NCI-H1694 (cell line): Measurements from ENCODE around the gene NCOA5.

Experiments used
- DNase-seq: peaks from one replicate; lab custom pipeline; 2025; lab: John Stamatoyannopoulos, UW

NCOA5 gene

DNA sequence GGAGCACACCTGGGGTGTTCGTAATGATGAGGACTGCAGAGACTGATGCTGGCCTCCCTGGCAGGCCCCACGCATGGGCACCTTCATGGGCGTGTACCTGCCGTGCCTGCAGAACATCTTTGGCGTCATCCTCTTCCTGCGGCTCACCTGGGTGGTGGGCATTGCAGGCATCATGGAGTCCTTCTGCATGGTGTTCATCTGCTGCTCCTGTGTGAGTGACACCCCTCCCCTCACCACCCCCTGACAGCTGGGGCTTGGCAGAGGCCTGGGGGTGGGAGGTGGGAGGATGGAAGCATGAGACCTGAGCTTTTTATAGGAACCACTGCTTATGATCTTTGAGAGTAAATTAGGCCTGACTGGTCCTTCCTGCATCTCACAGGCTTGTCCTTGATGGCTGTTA is 54.0 kb downstream of the NCOA5 start:
- DNase-seq, result no peak

DNA sequence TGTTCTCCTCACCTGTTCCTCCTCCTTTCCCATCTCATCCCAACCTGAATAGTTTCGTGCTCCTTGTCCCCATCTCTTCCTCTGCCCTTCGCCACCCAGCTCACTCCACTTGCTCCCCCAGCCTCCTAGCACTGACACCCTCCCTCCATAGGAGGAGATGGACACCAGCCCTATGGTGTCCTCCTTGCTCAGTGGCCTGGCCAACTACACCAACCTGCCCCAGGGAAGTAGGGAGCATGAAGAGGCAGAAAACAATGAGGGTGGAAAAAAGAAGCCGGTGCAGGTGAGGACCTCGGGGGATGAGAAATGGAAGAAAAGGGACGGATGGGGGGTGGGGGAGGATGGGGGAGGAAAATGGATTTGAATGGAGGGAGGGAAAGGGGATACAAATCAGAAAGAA is 54.5 kb downstream of the NCOA5 start:
- no peak for DNase-seq

DNA sequence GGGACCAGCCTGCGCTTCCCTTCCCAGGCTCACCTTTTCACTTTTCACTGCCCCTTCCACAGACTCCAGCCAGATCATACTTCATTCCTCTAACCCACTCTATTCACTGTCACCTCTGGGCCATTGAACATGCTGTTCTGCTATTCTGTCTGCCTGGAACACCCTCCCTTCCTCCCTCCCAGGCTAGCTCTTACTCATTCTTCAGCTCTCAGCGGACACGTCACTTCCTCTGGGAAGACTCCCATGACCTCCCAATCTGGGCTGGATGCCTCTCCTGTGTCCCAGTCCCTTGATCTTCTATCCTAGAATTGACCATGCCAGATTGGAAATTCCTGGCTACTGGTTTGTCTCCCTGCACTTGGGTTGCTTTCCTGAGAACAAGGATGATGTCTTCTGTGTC is 55.7 kb downstream of the NCOA5 start:
- DNase-seq, result no peak

DNA sequence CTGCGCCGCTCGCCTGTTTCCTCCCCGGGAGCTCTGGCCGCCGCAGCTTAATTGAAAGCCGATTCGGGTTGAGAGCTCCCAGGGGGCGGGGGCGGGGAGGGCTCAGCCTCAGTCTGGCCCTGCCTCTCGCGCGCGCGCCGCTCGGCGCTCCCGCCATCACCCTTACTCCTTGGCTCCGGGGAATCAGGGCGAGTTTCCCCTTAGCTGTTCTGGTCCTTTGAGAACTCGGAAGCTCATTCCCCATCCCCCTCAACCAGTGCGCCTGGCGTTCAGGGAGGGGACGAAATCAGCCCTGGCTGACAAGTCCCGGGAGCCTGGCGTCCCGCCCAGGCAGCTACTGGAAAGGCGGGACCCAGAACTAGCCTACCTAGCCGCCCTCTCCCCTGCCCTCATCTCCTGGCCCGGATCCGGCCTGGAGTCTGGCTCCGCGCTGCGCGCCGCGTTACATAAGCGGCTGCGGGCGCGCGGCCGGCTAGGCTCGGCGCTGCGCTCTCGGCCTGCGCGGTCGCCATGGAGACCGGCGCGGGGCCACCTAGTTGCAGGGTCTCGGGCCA is 58.0 kb downstream of the NCOA5 start:
- peak; percentile 74 for DNase-seq

DNA sequence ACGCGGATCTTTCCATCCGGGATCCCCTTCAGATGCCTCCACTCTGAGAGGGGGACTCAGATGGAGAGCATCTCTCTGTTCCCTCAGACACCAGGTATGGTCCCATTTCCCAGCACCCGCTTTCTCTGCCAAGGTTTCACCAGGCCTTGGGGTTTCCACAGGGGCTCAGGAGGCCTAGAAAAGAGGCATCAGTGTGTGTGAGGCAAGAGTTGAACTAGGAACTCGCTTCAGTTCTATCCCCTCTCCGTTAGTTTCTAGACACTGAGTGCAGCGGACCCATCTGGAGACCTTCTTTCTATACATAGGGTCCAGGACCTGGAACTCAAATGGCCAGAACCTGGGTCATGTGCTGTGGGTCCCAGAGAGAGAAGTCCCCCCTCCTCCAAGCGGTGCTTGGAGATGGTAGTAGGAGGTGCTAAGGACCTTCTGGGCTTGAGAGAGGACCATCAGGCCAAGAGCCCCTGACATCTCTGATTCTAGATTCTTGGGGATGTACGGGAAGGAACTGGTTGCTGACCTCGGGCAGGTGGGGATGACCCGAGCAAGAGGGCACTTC is 58.7 kb downstream of the NCOA5 start:
- DNase-seq, result no peak

DNA sequence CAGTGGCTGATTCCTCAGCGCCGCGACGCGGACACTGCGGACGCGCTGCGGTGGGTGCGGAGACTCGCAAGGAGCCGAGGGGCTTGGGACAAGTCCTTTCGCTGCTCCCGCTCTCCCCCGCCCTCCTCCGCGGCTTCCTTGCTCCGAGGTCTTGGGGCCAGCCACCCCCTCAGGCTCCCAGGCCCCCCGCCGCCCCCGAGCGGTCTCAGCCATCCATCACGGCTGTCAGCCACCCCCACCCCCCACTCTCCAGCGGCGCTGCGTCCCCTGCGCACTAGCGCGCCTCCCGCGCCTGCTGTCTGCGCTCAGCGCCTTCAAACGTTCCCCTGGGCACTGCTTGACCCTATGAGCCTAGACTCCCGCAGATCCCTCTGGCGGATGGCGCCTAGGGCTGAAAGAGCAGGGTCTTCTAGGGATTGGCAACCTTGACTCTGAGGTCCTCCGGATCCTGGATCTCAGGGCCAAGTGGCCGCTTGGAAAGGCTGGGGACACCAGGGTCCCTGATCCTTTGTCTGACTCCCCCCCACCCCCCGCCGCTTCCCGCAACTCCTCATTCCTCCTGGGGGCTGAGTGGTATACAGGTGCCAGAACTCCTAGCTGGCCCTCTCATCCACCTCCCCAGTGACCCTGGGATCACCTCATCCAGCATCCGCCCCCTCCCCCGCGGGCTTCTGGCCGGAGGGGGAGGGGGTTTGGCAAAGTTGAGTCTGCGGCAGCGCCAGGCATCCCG is 59.3 kb downstream of the NCOA5 start:
- DNase-seq, result no peak

DNA sequence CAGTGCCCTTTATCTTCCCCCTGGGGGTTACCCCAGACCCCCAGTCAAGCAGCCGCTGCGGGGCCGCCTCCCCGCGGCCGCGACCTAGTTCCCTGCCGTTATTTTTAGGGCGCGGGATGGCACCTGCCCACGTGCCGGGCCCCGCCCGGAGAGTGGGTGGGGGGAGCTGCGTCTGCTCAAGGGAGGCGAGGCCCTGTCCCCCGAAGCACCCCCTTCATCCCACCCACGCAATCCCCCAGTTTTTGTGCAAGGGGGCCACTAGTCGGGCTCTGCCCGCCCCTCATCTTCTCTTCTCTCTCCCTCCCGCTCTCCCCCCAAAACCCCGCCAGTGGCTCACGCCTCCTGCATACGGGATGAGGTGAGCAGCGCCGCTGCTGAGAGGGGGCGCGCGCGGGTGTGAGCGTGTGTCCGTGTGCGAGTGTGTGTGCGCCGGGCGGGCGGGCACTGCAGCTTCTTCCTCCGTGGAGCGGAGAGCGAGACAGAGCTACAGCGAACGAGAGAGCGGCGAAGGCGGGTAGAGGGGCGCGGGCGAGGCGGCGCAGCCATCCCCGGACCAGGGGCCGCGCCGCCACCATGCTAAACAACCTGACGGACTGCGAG is 60.9 kb downstream of the NCOA5 start, which contains the start of gene SLC12A5:
Gene SLC12A5, plus strand, starts transcription at position 444 of the 600 bp plus-strand sequence. Its CDS starts 130 bp downstream, at position 574.
- no peak for DNase-seq

DNA sequence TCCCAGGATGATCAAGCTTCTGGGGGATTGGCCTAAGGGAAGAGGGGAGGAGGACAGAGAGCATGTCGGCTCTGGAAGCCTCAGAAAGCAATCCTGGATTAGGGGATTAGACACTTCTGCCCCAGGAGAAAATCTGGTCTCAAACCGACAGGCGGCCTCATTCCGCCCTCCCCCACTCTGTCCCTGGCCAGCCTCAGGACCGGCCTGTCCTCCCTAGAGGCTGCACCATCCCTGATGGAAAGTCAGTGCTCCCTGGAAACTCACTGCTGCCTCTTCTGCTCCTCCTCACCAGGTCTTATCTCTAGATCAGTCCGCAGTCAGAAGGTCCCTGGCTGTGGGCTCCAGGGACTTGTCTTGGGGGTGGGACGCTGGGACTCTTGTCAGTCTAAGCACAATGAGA is 61.7 kb downstream of the NCOA5 start:
- no peak for DNase-seq

DNA sequence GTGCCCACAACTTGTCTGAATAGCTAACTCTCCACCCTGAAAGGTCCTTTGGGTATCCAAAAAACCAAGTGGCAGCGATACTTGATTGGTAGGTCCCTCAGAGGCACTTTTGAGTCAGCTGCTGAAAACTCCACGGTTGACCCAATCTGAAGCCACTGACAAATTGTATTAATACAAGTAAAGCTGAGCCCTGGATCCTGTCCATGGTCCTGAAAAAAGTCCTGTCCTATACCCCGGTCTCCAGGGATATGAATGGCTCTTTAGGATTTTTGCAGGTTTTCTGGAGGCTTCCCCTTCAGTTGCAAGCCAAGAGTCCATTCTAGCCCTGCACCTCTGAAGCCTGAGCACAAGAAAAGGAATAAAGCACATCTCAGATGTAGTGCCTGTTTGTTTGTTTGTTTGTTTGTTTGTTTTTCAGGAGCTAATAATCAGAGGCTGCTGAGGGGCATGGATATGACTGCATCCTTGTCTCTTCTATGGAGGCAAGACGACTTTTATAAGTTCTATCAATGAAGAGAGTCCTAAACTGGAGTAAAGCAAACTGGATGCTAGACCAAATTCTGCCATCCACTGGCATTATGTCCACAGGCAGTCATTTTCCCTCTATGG is 62.4 kb downstream of the NCOA5 start:
- DNase-seq, result no peak

DNA sequence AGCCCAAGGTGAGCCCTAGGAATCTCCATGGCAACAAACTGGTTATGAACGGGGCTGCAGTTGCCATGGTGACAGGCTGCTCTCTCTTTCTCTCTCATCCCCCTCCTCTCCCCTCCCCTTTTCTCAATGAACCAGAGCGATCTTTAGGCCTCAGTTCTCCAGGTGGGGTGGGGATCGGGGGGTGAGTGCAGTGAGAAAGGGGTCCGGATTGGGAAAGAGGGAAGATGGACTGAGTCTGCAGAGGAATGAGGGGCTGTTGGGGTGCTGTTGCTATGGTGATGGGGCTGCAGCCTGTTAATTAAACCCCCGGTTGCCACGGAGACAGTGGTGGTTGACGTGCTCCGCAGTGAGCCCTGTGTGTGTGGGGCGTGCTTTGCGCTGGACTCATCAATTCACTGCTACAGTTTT is 64.4 kb downstream of the NCOA5 start:
- DNase-seq, result no peak

DNA sequence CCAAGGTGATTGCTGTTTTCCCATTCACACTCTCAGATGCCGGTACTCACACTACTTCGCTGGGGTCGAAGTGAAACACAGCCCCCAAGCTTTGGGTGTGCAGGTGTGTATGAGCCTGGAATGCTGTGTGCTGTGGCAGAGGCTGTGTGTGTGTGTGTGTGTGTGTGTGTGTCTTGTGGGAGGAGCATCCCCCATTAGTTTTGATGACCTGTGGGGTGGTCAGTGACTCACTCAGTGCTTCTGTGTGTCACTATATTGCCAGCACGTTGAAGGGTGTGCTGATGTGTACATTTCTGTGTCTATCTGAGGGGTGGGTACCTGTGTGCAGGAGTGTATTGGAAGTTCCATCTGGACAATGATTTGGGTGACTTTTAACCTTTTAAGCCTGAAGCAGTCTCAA is 65.8 kb downstream of the NCOA5 start:
- DNase-seq, result no peak

DNA sequence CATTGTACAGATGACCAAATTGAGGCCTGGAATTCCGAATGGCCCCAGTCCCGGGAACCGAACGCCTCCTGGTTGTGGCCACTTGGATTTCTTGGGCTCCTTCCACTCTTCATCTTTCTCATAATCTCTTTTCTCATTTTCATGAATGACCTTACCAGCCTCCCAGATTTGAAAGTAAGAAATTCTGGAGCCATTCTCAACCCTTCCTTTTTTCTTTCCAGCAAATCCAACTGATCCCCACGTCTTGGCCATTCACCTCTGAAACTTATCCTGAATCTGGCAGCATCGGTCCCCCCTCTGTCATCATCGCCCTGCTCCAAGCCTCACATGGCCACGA is 66.6 kb downstream of the NCOA5 start:
- DNase-seq, result no peak

DNA sequence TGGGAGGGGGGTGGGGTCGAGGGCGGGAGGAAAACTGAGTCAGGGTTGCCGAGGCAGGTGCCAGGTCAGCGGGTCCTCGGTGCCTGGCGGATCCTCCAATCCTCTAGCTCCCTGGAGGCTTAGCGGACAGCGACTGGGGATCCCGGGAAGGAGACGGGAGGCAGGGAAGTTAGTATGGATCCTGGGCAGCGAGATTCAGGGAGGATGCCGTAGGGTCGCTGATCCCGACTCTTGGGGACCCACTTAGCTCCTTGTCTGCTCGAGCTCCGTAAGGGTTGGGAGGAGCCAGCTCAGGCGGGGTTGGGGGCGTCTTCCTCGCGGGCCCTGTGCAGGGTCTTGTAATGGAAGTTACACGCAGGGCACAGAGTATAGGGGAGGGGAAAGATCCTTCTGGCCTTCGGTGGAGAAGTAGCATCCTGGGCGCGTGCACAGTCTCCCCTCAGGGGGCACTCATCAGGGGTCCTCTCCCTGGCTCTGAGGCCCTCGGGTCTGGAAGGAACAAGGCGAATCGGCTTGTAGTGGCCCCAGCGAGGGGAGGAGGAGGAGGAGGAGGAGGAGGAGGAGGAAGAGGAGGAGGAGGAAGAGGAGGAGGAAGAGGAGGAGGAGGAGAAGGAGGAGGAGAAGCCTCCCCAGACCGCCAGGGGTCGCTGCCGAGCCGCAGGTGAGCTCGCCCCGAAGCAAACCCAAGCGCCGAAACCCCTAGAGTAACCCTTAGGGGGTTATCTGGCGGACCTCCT is 67.2 kb downstream of the NCOA5 start:
- DNase-seq, result peak; percentile 24

DNA sequence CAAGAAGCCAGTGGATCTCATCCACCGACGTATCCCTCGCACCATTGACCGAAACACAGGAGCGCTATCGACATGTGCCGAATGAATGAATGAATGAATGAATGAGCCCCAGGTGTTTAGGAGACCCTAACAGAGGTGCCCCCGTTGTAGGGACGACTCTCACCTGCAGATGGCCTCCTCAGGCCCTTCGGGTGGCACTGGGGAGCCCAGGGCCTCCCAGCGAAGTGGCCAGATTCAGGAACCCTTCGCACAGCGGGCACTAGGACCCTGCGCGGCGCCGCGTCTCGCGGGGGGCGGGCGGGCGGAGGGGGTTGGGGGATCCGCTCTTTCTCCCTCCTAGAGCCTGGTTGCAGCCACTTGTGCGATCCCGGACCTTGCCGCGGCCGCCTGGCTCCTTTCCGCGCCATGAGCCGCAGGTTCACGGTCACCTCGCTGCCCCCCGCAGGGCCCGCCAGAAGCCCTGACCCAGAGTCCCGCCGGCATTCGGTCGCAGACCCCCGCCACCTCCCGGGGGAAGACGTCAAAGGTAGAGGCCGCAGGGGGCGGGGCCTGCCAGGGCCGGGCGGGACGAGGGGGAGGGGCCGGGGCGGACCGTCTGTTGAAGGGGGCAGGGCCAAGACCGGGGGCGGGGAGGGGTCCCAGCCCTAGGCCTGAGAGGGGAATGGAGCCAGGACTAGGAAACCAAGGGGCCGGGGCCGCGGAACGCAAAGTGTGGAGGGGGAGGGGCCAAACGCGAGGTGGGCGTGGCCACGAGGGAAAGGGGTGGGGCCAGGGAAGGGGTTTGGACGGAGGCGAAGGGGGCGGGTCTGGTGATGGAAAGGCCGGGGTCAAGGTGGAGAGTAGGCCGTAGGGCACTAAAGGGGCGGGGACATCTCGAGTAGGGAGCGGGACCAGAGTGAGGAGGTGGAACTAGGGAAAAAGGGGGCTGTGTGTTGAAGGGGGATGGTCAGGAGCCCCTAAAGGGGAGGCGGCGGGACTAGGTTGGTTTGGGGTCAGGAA is 68.1 kb downstream of the NCOA5 start:
- peak; percentile 70 for DNase-seq

DNA sequence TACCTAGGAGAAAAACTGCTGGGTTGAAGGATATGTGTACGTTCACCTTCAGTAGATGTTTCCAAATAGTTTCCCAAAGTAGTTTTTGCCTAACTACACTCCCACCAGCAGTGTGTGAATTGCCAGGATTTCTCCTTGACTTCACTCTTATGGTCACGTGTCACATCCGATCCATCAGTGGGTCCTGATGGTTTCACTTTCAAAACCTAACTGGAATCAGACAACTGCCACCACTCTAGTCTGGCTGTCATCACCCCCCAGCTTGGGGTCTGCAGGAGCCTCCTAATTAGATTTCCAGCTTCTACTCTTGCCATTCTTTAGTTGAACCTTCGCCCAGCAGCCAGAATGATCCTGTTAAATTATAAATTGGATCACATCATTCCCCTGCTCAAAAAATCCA is 69.2 kb downstream of the NCOA5 start:
- no peak for DNase-seq

DNA sequence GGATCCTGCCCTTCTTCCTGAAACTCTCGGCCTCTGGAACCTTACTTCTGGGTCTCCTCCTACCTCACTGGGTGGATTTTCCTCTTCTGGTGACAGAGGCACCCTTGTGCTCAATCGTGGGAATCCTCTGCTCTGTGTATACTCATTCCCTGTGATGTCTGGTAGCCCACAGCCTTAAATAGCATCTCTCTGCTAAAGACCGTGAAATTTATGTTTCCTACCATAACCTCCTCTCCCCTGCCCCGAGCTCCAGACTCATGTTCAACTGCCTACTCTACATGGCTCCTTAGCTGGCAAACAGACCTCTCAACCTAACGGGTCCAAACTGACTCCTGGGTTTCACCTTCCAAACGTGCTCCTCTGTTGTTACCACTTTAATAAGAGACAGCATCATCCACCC is 71.2 kb downstream of the NCOA5 start:
- DNase-seq, result no peak

DNA sequence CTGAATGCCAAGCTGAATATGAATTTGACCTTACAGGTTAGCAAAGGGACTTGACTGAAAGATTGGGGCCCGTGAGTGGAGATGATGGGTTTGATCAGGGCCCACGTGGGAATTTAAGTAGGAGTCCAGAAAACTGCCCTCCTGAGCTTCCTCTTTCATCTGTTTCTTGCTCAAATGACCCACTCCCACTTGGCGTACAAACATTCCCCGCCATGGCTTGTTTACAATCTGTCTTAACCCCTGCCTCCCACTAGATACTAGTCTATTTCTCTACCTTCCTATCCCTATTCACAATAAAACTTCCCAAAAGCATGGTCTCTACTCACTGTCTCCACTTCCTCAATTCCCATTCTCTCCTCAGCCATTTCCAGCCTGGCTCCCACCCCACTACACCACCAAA is 71.7 kb downstream of the NCOA5 start:
- no peak for DNase-seq

DNA sequence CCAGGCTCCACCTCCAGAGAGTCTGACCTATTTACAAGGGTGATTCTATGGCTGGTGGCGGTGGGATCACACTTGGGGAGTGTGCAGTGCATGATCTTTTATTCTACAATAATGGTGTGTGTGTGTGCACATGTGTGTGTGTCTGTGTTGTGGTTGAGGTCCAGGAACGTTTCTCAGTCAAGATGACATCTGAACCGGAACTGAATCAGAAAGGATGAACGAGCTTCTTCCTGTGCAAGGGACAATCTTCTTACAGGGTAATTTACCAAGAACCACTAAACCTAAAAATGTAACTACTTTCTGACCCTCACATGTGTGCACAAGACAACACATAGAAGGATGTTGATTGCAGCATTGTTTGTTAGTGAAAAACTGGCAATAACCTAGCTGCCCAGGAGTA is 72.5 kb downstream of the NCOA5 start:
- DNase-seq, result no peak

DNA sequence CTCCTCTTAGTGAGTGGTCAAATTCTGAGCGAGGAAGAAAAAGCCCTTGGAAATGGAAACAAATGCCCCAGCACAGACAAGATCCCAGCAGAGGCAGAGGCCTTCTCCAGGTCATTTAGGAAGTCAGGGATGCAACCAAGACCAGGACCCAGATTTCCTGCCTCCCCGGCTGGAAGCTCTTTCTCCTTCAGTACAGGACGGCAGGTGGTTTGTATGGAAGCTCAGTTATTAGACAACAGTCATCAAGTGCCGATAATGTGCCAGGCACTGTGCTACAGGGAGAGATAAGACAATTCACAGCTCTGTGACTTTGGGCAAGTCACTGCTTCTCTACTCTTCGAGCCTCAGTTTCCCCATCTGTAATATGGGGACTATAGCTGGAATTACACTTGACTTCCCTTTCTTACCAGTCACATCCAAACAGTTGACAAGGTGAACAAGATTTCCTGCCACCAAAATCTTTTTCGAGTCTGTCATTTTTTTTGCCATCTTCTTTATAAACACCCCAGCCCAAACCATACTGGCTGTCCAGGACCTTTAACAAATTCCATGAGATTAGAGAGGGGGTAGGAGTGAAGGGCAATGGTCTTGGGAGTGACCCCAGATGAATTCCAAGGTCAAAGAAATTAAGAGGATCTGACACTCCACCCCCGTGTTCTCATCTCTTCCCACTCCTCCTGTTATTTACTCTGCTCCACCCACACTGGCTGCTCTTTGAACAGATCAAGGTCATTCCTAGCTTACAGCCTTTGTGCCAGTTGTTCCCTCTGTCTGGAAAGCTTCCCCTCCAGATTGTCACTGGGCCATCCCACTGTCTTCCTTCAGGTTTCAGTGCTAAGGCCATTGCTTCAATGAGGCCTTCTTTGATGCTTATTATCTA is 75.0 kb downstream of the NCOA5 start:
- DNase-seq, result no peak
